Measurements from ENCODE around the gene GDNF.

GDNF gene

GRCh38 chr5:37771203-37771611 is 68.6 kb downstream of the GDNF start:
- no peak for TF ChIP-seq CTCF (IDR thresholded peaks at IDR 0.05; ENCODE audit: borderline replicate concordance, control extremely low read depth, extremely low read depth, insufficient read depth, missing control alignments)
- in situ Hi-C loops (cut with MboI; ENCODE audit: low sequenced_read_pairs, unreplicated experiment): no loop called here

GRCh38 chr5:37770786-37771185 is 69.1 kb downstream of the GDNF start:
- no peak for DNase-seq (ENCODE audit: low spot score)
- TF ChIP-seq CTCF (IDR thresholded peaks at IDR 0.05; ENCODE audit: borderline replicate concordance, control extremely low read depth, extremely low read depth, insufficient read depth, missing control alignments): no peak
- in situ Hi-C loops (cut with MboI; ENCODE audit: low sequenced_read_pairs, unreplicated experiment): no loop called here

More at GRCh38 chr5:37771203-37771611, 68.6 kb downstream of the GDNF start:
- no peak for DNase-seq (ENCODE audit: low spot score)

GRCh38 chr5:37769840-37770239 is 70.0 kb downstream of the GDNF start:
- in situ Hi-C loops (cut with MboI; ENCODE audit: low sequenced_read_pairs, unreplicated experiment): no loop called here
- DNase-seq (ENCODE audit: low spot score): no peak
- TF ChIP-seq CTCF (IDR thresholded peaks at IDR 0.05; ENCODE audit: borderline replicate concordance, control extremely low read depth, extremely low read depth, insufficient read depth, missing control alignments): no peak

GRCh38 chr5:37769108-37769507 is 70.7 kb downstream of the GDNF start:
- no peak for DNase-seq (ENCODE audit: low spot score)
- no peak for TF ChIP-seq CTCF (IDR thresholded peaks at IDR 0.05; ENCODE audit: borderline replicate concordance, control extremely low read depth, extremely low read depth, insufficient read depth, missing control alignments)
- in situ Hi-C loops (cut with MboI; ENCODE audit: low sequenced_read_pairs, unreplicated experiment): no loop called here

GRCh38 chr5:37768371-37768770 is 71.5 kb downstream of the GDNF start:
- DNase-seq (ENCODE audit: low spot score): no peak
- in situ Hi-C loops (cut with MboI; ENCODE audit: low sequenced_read_pairs, unreplicated experiment): no loop called here
- TF ChIP-seq CTCF (IDR thresholded peaks at IDR 0.05; ENCODE audit: borderline replicate concordance, control extremely low read depth, extremely low read depth, insufficient read depth, missing control alignments): no peak

- TF ChIP-seq CTCF (IDR thresholded peaks at IDR 0.05; ENCODE audit: borderline replicate concordance, control extremely low read depth, extremely low read depth, insufficient read depth, missing control alignments): no peak
- no peak for DNase-seq (ENCODE audit: low spot score)
- in situ Hi-C loops (cut with MboI; ENCODE audit: low sequenced_read_pairs, unreplicated experiment): no loop called here
Measured at GRCh38 chr5:37767961-37768360, 71.9 kb downstream of the GDNF start.

- DNase-seq (ENCODE audit: low spot score): no peak
- in situ Hi-C loops (cut with MboI; ENCODE audit: low sequenced_read_pairs, unreplicated experiment): no loop called here
- TF ChIP-seq CTCF (IDR thresholded peaks at IDR 0.05; ENCODE audit: borderline replicate concordance, control extremely low read depth, extremely low read depth, insufficient read depth, missing control alignments): no peak
Measured at GRCh38 chr5:37767251-37767650, 72.6 kb downstream of the GDNF start.
